Measurements from ENCODE around the gene PITRM1. TPM values are rescaled to one million over a fixed set of nuclear protein-coding genes. Genes with fewer than 3 reads are reported as not detected.

The PITRM1 gene
- total RNA-seq, 4 donors from 2014 or later: 78.6 to 102 (median 87.0) TPM

- H3K4me1 ChIP-seq: peaks cover 15 to 52% (median 31%) of the 10 kb centered on the region in 3 donors
- TF ChIP-seq CTCF (IDR thresholded peaks at IDR 0.05) (no peak), POLR2AphosphoS5 (IDR thresholded peaks at IDR 0.05) (no peak), EP300 (IDR thresholded peaks at IDR 0.05) (no peak), POLR2A (IDR thresholded peaks at IDR 0.05) (no peak)
- H3K27me3 ChIP-seq: no peaks in the 10 kb centered on the region
- WGBS, 2 donors (ENCODE audit: low coverage in 1 of 2): 62 to 80% methylated on average over 1 to 4 of the region's 5 CpGs
- no peak overlapping the region for H3K4me3 ChIP-seq
- H3K27ac ChIP-seq: peak overlapping the region in 1 of 4 donors; percentile 88
- no peak for ATAC-seq
- no peaks in the 10 kb centered on the region for H3K9me3 ChIP-seq
- H3K36me3 ChIP-seq: no peaks in the 10 kb centered on the region
Observed at GRCh38 chr10:3091921-3092320, 80.7 kb downstream of the PITRM1 start.

GRCh38 chr10:3090914-3091787 is 81.4 kb downstream of the PITRM1 start:
- H3K27ac ChIP-seq: peak overlapping the region; percentile 70 to 88 (median 72)
- H3K36me3 ChIP-seq: no peaks in the 10 kb centered on the region
- ATAC-seq: peak; percentile 24
- WGBS, 2 donors (ENCODE audit: low coverage in 1 of 2): 31 to 48% methylated on average over 11 to 13 of the region's 17 CpGs
- no peak overlapping the region for H3K4me3 ChIP-seq
- peaks cover 11 to 44% (median 25%) of the 10 kb centered on the region in 3 donors for H3K4me1 ChIP-seq
- no peaks in the 10 kb centered on the region for H3K27me3 ChIP-seq
- no peaks in the 10 kb centered on the region for H3K9me3 ChIP-seq
- TF ChIP-seq POLR2A (IDR thresholded peaks at IDR 0.05): no peak
- peak in 1 of 4 experiments; percentile 19 for TF ChIP-seq CTCF (IDR thresholded peaks at IDR 0.05)
- peak; percentile 72 for TF ChIP-seq POLR2AphosphoS5 (IDR thresholded peaks at IDR 0.05)
- no peak for TF ChIP-seq EP300 (IDR thresholded peaks at IDR 0.05)

- Histone ChIP-seq H3K9me3 (no peaks in the 10 kb centered on the region), H3K27me3 (no peaks in the 10 kb centered on the region), H3K4me3 (no peak overlapping the region), H3K4me1 (peaks cover 8 to 42% (median 21%) of the 10 kb centered on the region in 3 donors), H3K27ac (peak overlapping the region; percentile 70 to 88 (median 72)), H3K36me3 (no peaks in the 10 kb centered on the region)
- WGBS, 2 donors (ENCODE audit: low coverage in 1 of 2): 63% methylated on average over 5 of the region's 12 CpGs; no CpG with 5 or more reads in 1 of the 2 donors
- no peak for TF ChIP-seq POLR2A (IDR thresholded peaks at IDR 0.05)
- no peak for TF ChIP-seq CTCF (IDR thresholded peaks at IDR 0.05)
- no peak for TF ChIP-seq EP300 (IDR thresholded peaks at IDR 0.05)
- TF ChIP-seq POLR2AphosphoS5 (IDR thresholded peaks at IDR 0.05): no peak
- no peak for ATAC-seq
Observed at GRCh38 chr10:3090388-3090787, 82.2 kb downstream of the PITRM1 start.

Other genes starting within 250 kb of the PITRM1 start
- 100 to 1,000 TPM in 3 of 4 donors, 10 to 100 TPM in 1; 64.3 to 261 (median 107) TPM for gene PFKP, start 105.2 kb downstream of the PITRM1 start, total RNA-seq

Measured in gastroesophageal sphincter (tissue), 4 donors.